ENCODE results near the gene CRACR2B. TPM values are rescaled to one million over a fixed set of nuclear protein-coding genes. Genes with fewer than 3 reads are reported as not detected.

The CRACR2B gene
- total RNA-seq, 1 donor from 2014 or later: 0.57 TPM

- TF ChIP-seq CTCF (IDR thresholded peaks at IDR 0.05): no peak
- no peaks in the 10 kb centered on the region for H3K9me3 Mint-ChIP-seq (ENCODE audit: low read depth)
- peaks cover 19% of the 10 kb centered on the region for H3K4me1 Mint-ChIP-seq (ENCODE audit: low read depth)
- H3K4me3 Mint-ChIP-seq (ENCODE audit: unreplicated experiment): no peak overlapping the region
- H3K27ac Mint-ChIP-seq (ENCODE audit: unreplicated experiment): no peak overlapping the region
- DNase-seq (ENCODE audit: low spot score): no peak
- H3K36me3 Mint-ChIP-seq (ENCODE audit: low read depth): peaks cover 2% of the 10 kb centered on the region
- no peaks in the 10 kb centered on the region for H3K27me3 Mint-ChIP-seq (ENCODE audit: low read depth)
Observed at GRCh38 chr11:803467-803742, 24.3 kb upstream of the CRACR2B start.

DNA sequence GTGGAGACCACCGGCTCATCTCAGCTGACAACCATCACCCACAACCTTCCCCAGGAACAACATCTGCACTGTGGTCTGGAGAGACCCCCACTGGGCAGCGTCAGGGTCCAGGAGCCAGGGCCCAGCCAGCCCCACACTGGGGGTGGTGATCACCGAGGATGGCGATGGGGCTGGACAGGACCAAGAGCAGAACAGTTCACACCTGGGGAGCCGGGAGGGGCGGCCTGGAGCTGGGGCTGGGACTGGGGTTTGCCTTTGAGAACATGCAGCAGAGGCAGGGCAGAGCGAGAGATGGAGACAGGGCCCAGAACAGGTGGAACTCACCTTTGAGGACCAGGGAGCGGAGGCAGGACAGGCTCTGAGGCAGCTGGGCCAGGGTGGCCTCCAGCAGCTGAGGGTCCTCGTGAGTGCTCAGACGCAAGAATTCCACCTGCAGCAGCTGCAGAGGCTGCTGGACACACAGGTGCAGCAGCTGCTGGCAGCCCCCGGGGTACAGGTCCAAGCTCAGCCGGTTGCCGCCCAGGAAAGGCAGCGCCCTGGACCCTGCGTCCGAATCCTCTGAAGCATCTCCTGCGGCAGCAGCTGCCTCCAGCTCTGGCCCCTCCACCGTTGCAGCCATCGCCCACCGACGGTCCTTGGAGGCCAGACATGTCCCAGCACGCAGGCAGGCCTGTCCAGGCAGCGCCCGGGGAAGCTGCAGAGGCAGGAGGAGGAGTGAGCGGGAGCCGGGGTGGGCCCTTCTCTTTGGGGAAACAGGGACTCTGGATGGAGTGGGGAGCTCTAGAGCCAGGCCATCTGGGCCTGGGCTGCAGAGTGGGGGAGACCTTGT, 23.7 kb upstream of the CRACR2B start:
- Mint-ChIP-seq H3K27ac (ENCODE audit: unreplicated experiment) (no peak overlapping the region), H3K36me3 (ENCODE audit: low read depth) (peaks cover 2% of the 10 kb centered on the region), H3K27me3 (ENCODE audit: low read depth) (no peaks in the 10 kb centered on the region), H3K9me3 (ENCODE audit: low read depth) (no peaks in the 10 kb centered on the region), H3K4me3 (ENCODE audit: unreplicated experiment) (peak overlapping the region; percentile 70), H3K4me1 (ENCODE audit: low read depth) (peaks cover 25% of the 10 kb centered on the region)
- TF ChIP-seq CTCF (IDR thresholded peaks at IDR 0.05): no peak
- DNase-seq (ENCODE audit: low spot score): no peak

- H3K9me3 Mint-ChIP-seq (ENCODE audit: low read depth): no peaks in the 10 kb centered on the region
- H3K4me1 Mint-ChIP-seq (ENCODE audit: low read depth): peaks cover 26% of the 10 kb centered on the region
- H3K27ac Mint-ChIP-seq (ENCODE audit: unreplicated experiment): no peak overlapping the region
- H3K36me3 Mint-ChIP-seq (ENCODE audit: low read depth): peaks cover 2% of the 10 kb centered on the region
- TF ChIP-seq CTCF (IDR thresholded peaks at IDR 0.05): no peak
- no peaks in the 10 kb centered on the region for H3K27me3 Mint-ChIP-seq (ENCODE audit: low read depth)
- DNase-seq (ENCODE audit: low spot score): no peak
- peak overlapping the region; percentile 70 for H3K4me3 Mint-ChIP-seq (ENCODE audit: unreplicated experiment)
Observed at GRCh38 chr11:804599-804964, 23.1 kb upstream of the CRACR2B start.

GRCh38 chr11:808427-809286, 19.1 kb upstream of the CRACR2B start:
- peak overlapping the region; percentile 98 for H3K27ac Mint-ChIP-seq (ENCODE audit: unreplicated experiment)
- peak overlapping the region; percentile 85 for H3K4me3 Mint-ChIP-seq (ENCODE audit: unreplicated experiment)
- H3K4me1 Mint-ChIP-seq (ENCODE audit: low read depth): peaks cover 47% of the 10 kb centered on the region
- H3K27me3 Mint-ChIP-seq (ENCODE audit: low read depth): no peaks in the 10 kb centered on the region
- H3K36me3 Mint-ChIP-seq (ENCODE audit: low read depth): peaks cover 13% of the 10 kb centered on the region
- no peak for DNase-seq (ENCODE audit: low spot score)
- TF ChIP-seq CTCF (IDR thresholded peaks at IDR 0.05): no peak
- no peaks in the 10 kb centered on the region for H3K9me3 Mint-ChIP-seq (ENCODE audit: low read depth)

DNA sequence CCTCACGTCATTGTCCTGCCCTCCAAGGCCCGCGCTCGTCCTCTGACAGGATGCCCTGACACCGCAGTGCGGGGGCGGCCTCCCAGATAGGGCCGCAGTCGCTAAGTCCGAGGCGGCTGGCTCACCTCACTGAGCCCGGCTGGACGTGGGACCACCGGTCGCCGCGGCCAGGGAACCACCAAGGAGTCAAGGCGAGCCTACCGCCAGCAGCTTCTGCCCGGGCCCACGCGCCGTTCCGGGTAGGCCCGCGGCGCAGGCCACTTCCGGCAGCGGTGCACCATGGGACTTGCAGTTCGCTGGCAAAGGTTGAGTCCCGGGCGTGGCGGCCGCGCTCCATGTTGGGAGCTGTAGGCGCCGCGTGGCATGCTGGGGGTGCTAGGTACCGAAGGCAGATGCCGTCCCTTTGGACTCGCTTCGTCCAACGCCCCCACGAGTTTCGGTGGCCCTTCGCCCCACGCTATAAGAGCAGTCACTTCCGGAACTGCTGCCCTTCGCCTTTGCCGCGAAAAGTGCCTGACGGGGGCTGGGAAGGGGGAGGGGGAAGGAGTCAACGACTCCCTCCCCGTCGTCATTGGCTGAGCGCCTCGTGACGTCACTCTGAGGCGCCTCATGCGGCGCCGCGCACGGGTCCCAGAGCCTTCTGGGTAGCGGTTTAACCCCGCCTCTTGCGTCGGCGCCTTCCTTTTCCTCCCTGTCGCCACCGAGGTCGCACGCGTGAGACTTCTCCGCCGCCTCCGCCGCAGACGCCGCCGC, 18.3 kb upstream of the CRACR2B start, which contains the start of gene RPLP2:
TSS of gene RPLP2 (plus strand) at position 681 of the 753 bp plus-strand sequence. CDS start 268 bp downstream, outside the sequence.
- Mint-ChIP-seq H3K9me3 (ENCODE audit: low read depth) (no peaks in the 10 kb centered on the region), H3K27me3 (ENCODE audit: low read depth) (no peaks in the 10 kb centered on the region), H3K4me3 (ENCODE audit: unreplicated experiment) (peak within 1 kb of the TSS; percentile 85), H3K27ac (ENCODE audit: unreplicated experiment) (peak within 1 kb of the TSS; percentile 98), H3K36me3 (ENCODE audit: low read depth) (peaks cover 16% of the 10 kb centered on the region), H3K4me1 (ENCODE audit: low read depth) (peaks cover 39% of the 10 kb centered on the region)
- DNase-seq (ENCODE audit: low spot score): no peak
- no peak for TF ChIP-seq CTCF (IDR thresholded peaks at IDR 0.05)

All from chondrocyte (in vitro differentiated cells).